Measurements from ENCODE around the gene FAM43B.

FAM43B gene

GRCh38 chr1:20575541-20576336, 23.4 kb downstream of the FAM43B start:
- Histone ChIP-seq H3K27ac (ENCODE audit: low read length) (no peak overlapping the region), H3K9me3 (ENCODE audit: control insufficient read depth, insufficient read depth, low read length) (no peaks in the 10 kb centered on the region; the same call in 1 of the 2 replicates), H3K4me1 (ENCODE audit: control insufficient read depth, insufficient read depth, low read length) (no peaks in the 10 kb centered on the region), H3K36me3 (ENCODE audit: control insufficient read depth, insufficient read depth, low read length) (no peaks in the 10 kb centered on the region), H3K4me3 (ENCODE audit: low read length) (no peak overlapping the region), H3K27me3 (ENCODE audit: control insufficient read depth, insufficient read depth, low read length) (no peaks in the 10 kb centered on the region; the same call in 1 of the 2 replicates)
- WGBS (ENCODE audit: insufficient coverage, insufficient read length) = no CpG with 5 or more reads among the region's 10 CpGs
- no peak for DNase-seq (ENCODE audit: low read depth, low spot score)

GRCh38 chr1:20578062-20578461, 25.7 kb downstream of the FAM43B start:
- no peaks in the 10 kb centered on the region for H3K9me3 ChIP-seq (ENCODE audit: control insufficient read depth, insufficient read depth, low read length)
- H3K4me1 ChIP-seq (ENCODE audit: control insufficient read depth, insufficient read depth, low read length) = no peaks in the 10 kb centered on the region
- H3K4me3 ChIP-seq (ENCODE audit: low read length) = no peak overlapping the region
- H3K27me3 ChIP-seq (ENCODE audit: control insufficient read depth, insufficient read depth, low read length) = no peaks in the 10 kb centered on the region; the same call in 1 of the 2 replicates
- no peak overlapping the region for H3K27ac ChIP-seq (ENCODE audit: low read length)
- H3K36me3 ChIP-seq (ENCODE audit: control insufficient read depth, insufficient read depth, low read length) = no peaks in the 10 kb centered on the region
- DNase-seq (ENCODE audit: low read depth, low spot score) = no peak
- WGBS (ENCODE audit: insufficient coverage, insufficient read length) = no CpG with 5 or more reads among the region's 3 CpGs

- H3K27ac ChIP-seq (ENCODE audit: low read length) = no peak overlapping the region
- no peak overlapping the region for H3K4me3 ChIP-seq (ENCODE audit: low read length)
- H3K27me3 ChIP-seq (ENCODE audit: control insufficient read depth, insufficient read depth, low read length) = no peaks in the 10 kb centered on the region
- no peak for DNase-seq (ENCODE audit: low read depth, low spot score)
- no CpG with 5 or more reads among the region's 13 CpGs for WGBS (ENCODE audit: insufficient coverage, insufficient read length)
- H3K4me1 ChIP-seq (ENCODE audit: control insufficient read depth, insufficient read depth, low read length) = no peaks in the 10 kb centered on the region
- H3K9me3 ChIP-seq (ENCODE audit: control insufficient read depth, insufficient read depth, low read length) = no peaks in the 10 kb centered on the region
- no peaks in the 10 kb centered on the region for H3K36me3 ChIP-seq (ENCODE audit: control insufficient read depth, insufficient read depth, low read length)
Measured at GRCh38 chr1:20578721-20579395, 26.5 kb downstream of the FAM43B start.

GRCh38 chr1:20584890-20585289, 32.5 kb downstream of the FAM43B start:
- Histone ChIP-seq H3K4me3 (ENCODE audit: low read length) (no peak overlapping the region), H3K9me3 (ENCODE audit: control insufficient read depth, insufficient read depth, low read length) (no peaks in the 10 kb centered on the region)
- no CpG with 5 or more reads among the region's 2 CpGs for WGBS (ENCODE audit: insufficient coverage, insufficient read length)

GRCh38 chr1:20586953-20587660, 34.7 kb downstream of the FAM43B start:
- DNase-seq (ENCODE audit: low read depth, low spot score) = no peak
- Histone ChIP-seq H3K27ac (ENCODE audit: low read length) (no peak overlapping the region), H3K27me3 (ENCODE audit: control insufficient read depth, insufficient read depth, low read length) (no peaks in the 10 kb centered on the region), H3K4me3 (ENCODE audit: low read length) (no peak overlapping the region), H3K36me3 (ENCODE audit: control insufficient read depth, insufficient read depth, low read length) (no peaks in the 10 kb centered on the region), H3K9me3 (ENCODE audit: control insufficient read depth, insufficient read depth, low read length) (no peaks in the 10 kb centered on the region), H3K4me1 (ENCODE audit: control insufficient read depth, insufficient read depth, low read length) (peaks cover 2% of the 10 kb centered on the region; the same call in 1 of the 2 replicates)
- WGBS (ENCODE audit: insufficient coverage, insufficient read length) = no CpG with 5 or more reads among the region's 10 CpGs

More at GRCh38 chr1:20584890-20585289, 32.5 kb downstream of the FAM43B start:
- H3K27ac ChIP-seq (ENCODE audit: low read length) = no peak overlapping the region
- peaks cover 2% of the 10 kb centered on the region; the same call in 1 of the 2 replicates for H3K4me1 ChIP-seq (ENCODE audit: control insufficient read depth, insufficient read depth, low read length)
- no peaks in the 10 kb centered on the region for H3K36me3 ChIP-seq (ENCODE audit: control insufficient read depth, insufficient read depth, low read length)
- no peak for DNase-seq (ENCODE audit: low read depth, low spot score)
- H3K27me3 ChIP-seq (ENCODE audit: control insufficient read depth, insufficient read depth, low read length) = no peaks in the 10 kb centered on the region

GRCh38 chr1:20587661-20588053, 35.3 kb downstream of the FAM43B start:
- Histone ChIP-seq H3K36me3 (ENCODE audit: control insufficient read depth, insufficient read depth, low read length) (no peaks in the 10 kb centered on the region), H3K4me1 (ENCODE audit: control insufficient read depth, insufficient read depth, low read length) (peaks cover 2% of the 10 kb centered on the region; the same call in 1 of the 2 replicates), H3K27me3 (ENCODE audit: control insufficient read depth, insufficient read depth, low read length) (no peaks in the 10 kb centered on the region), H3K27ac (ENCODE audit: low read length) (no peak overlapping the region), H3K9me3 (ENCODE audit: control insufficient read depth, insufficient read depth, low read length) (no peaks in the 10 kb centered on the region), H3K4me3 (ENCODE audit: low read length) (no peak overlapping the region)
- WGBS (ENCODE audit: insufficient coverage, insufficient read length) = no CpG with 5 or more reads among the region's 2 CpGs
- no peak for DNase-seq (ENCODE audit: low read depth, low spot score)

GRCh38 chr1:20588634-20589225, 36.4 kb downstream of the FAM43B start, which contains the start of gene CDA:
Gene CDA, plus strand, starts transcription at chr1:20589097. Its CDS starts 33 bp downstream, at chr1:20589130.
- Histone ChIP-seq H3K27ac (ENCODE audit: low read length) (no peak within 1 kb of the TSS), H3K9me3 (ENCODE audit: control insufficient read depth, insufficient read depth, low read length) (no peaks in the 10 kb centered on the region), H3K36me3 (ENCODE audit: control insufficient read depth, insufficient read depth, low read length) (no peaks in the 10 kb centered on the region), H3K4me3 (ENCODE audit: low read length) (no peak within 1 kb of the TSS), H3K4me1 (ENCODE audit: control insufficient read depth, insufficient read depth, low read length) (peaks cover 2% of the 10 kb centered on the region; the same call in 1 of the 2 replicates), H3K27me3 (ENCODE audit: control insufficient read depth, insufficient read depth, low read length) (no peaks in the 10 kb centered on the region)
- no peak for DNase-seq (ENCODE audit: low read depth, low spot score)
- WGBS (ENCODE audit: insufficient coverage, insufficient read length) = no CpG with 5 or more reads among the region's 11 CpGs

GRCh38 chr1:20589331-20590278, 37.2 kb downstream of the FAM43B start:
- no peaks in the 10 kb centered on the region for H3K27me3 ChIP-seq (ENCODE audit: control insufficient read depth, insufficient read depth, low read length)
- no peak for DNase-seq (ENCODE audit: low read depth, low spot score)
- H3K9me3 ChIP-seq (ENCODE audit: control insufficient read depth, insufficient read depth, low read length) = no peaks in the 10 kb centered on the region
- no peaks in the 10 kb centered on the region for H3K36me3 ChIP-seq (ENCODE audit: control insufficient read depth, insufficient read depth, low read length)
- no CpG with 5 or more reads among the region's 24 CpGs for WGBS (ENCODE audit: insufficient coverage, insufficient read length)
- no peak overlapping the region for H3K27ac ChIP-seq (ENCODE audit: low read length)
- peaks cover 2% of the 10 kb centered on the region; the same call in 1 of the 2 replicates for H3K4me1 ChIP-seq (ENCODE audit: control insufficient read depth, insufficient read depth, low read length)
- H3K4me3 ChIP-seq (ENCODE audit: low read length) = no peak overlapping the region

GRCh38 chr1:20590306-20590777, 38.0 kb downstream of the FAM43B start:
- DNase-seq (ENCODE audit: low read depth, low spot score) = no peak
- Histone ChIP-seq H3K4me3 (ENCODE audit: low read length) (no peak overlapping the region), H3K27ac (ENCODE audit: low read length) (no peak overlapping the region), H3K36me3 (ENCODE audit: control insufficient read depth, insufficient read depth, low read length) (no peaks in the 10 kb centered on the region), H3K27me3 (ENCODE audit: control insufficient read depth, insufficient read depth, low read length) (no peaks in the 10 kb centered on the region), H3K9me3 (ENCODE audit: control insufficient read depth, insufficient read depth, low read length) (no peaks in the 10 kb centered on the region), H3K4me1 (ENCODE audit: control insufficient read depth, insufficient read depth, low read length) (peaks cover 2% of the 10 kb centered on the region; the same call in 1 of the 2 replicates)
- WGBS (ENCODE audit: insufficient coverage, insufficient read length) = no CpG with 5 or more reads among the region's 7 CpGs
